T-helper 1 cell treated with Interleukin-12 subunit alpha and Interleukin-12 subunit beta and Interleukin-4 antibody, amounts not matched to agents 30 μg/mL and 1 μg/mL, for 36 hours (primary cell): Measurements from ENCODE around the gene RNF150.

Experiments
- H3K27ac Mint-ChIP-seq: one replicate; pipeline ENCODE4 v1.8.0; 2021; ENCODE audit warnings: mild to moderate bottlenecking, mixed read lengths
- H3K27me3 Mint-ChIP-seq: one replicate; pipeline ENCODE4 v1.8.0; 2021; ENCODE audit warnings: low read depth, mixed read lengths
- H3K36me3 Mint-ChIP-seq: one replicate; pipeline ENCODE4 v1.8.0; 2021; ENCODE audit warnings: low read depth, mixed read lengths
- H3K4me1 Mint-ChIP-seq: one replicate; pipeline ENCODE4 v1.8.0; 2021; ENCODE audit warnings: low read depth, mixed read lengths
- H3K4me3 Mint-ChIP-seq: one replicate; pipeline ENCODE4 v1.8.0; 2021; ENCODE audit warnings: mild to moderate bottlenecking, moderate library complexity, mixed read lengths
- H3K9me3 Mint-ChIP-seq: one replicate; pipeline ENCODE4 v1.8.0; 2021; ENCODE audit warnings: mixed read lengths

The RNF150 gene

GRCh38 chr4:140931911-140932310 lies 201.4 kb downstream of the RNF150 start:
- H3K27me3 Mint-ChIP-seq, result peaks cover 10% of the 10 kb centered on the region
- no peak overlapping the region for H3K4me3 Mint-ChIP-seq
- H3K4me1 Mint-ChIP-seq, result no peaks in the 10 kb centered on the region
- no peaks in the 10 kb centered on the region for H3K36me3 Mint-ChIP-seq
- no peak overlapping the region for H3K27ac Mint-ChIP-seq
- H3K9me3 Mint-ChIP-seq, result no peaks in the 10 kb centered on the region

- Mint-ChIP-seq H3K36me3 (no peaks in the 10 kb centered on the region), H3K4me1 (no peaks in the 10 kb centered on the region), H3K9me3 (no peaks in the 10 kb centered on the region), H3K4me3 (no peak overlapping the region), H3K27ac (no peak overlapping the region), H3K27me3 (peaks cover 10% of the 10 kb centered on the region)
Observed at GRCh38 chr4:140930557-140930956, 202.7 kb downstream of the RNF150 start.

GRCh38 chr4:140930011-140930410 lies 203.3 kb downstream of the RNF150 start:
- Mint-ChIP-seq H3K4me3 (no peak overlapping the region), H3K27me3 (peaks cover 10% of the 10 kb centered on the region), H3K27ac (no peak overlapping the region), H3K36me3 (no peaks in the 10 kb centered on the region), H3K4me1 (no peaks in the 10 kb centered on the region), H3K9me3 (no peaks in the 10 kb centered on the region)

GRCh38 chr4:140928880-140929279 lies 204.4 kb downstream of the RNF150 start:
- Mint-ChIP-seq H3K36me3 (no peaks in the 10 kb centered on the region), H3K4me3 (no peak overlapping the region), H3K9me3 (no peaks in the 10 kb centered on the region), H3K4me1 (no peaks in the 10 kb centered on the region), H3K27ac (no peak overlapping the region), H3K27me3 (peaks cover 10% of the 10 kb centered on the region)

GRCh38 chr4:140926672-140927071 lies 206.6 kb downstream of the RNF150 start:
- no peaks in the 10 kb centered on the region for H3K4me1 Mint-ChIP-seq
- H3K9me3 Mint-ChIP-seq, result no peaks in the 10 kb centered on the region
- H3K27ac Mint-ChIP-seq, result no peak overlapping the region
- no peak overlapping the region for H3K4me3 Mint-ChIP-seq
- no peaks in the 10 kb centered on the region for H3K36me3 Mint-ChIP-seq
- H3K27me3 Mint-ChIP-seq, result peaks cover 6% of the 10 kb centered on the region

- H3K4me1 Mint-ChIP-seq, result no peaks in the 10 kb centered on the region
- no peak overlapping the region for H3K4me3 Mint-ChIP-seq
- no peak overlapping the region for H3K27ac Mint-ChIP-seq
- no peaks in the 10 kb centered on the region for H3K9me3 Mint-ChIP-seq
- no peaks in the 10 kb centered on the region for H3K36me3 Mint-ChIP-seq
- H3K27me3 Mint-ChIP-seq, result no peaks in the 10 kb centered on the region
Observed at GRCh38 chr4:140925417-140925816, 207.9 kb downstream of the RNF150 start.

GRCh38 chr4:140924761-140925392 lies 208.4 kb downstream of the RNF150 start:
- H3K36me3 Mint-ChIP-seq, result no peaks in the 10 kb centered on the region
- H3K27ac Mint-ChIP-seq, result no peak overlapping the region
- no peaks in the 10 kb centered on the region for H3K9me3 Mint-ChIP-seq
- no peaks in the 10 kb centered on the region for H3K4me1 Mint-ChIP-seq
- H3K4me3 Mint-ChIP-seq, result no peak overlapping the region
- no peaks in the 10 kb centered on the region for H3K27me3 Mint-ChIP-seq

- Mint-ChIP-seq H3K4me1 (no peaks in the 10 kb centered on the region), H3K27ac (no peak overlapping the region), H3K9me3 (no peaks in the 10 kb centered on the region), H3K27me3 (no peaks in the 10 kb centered on the region), H3K4me3 (no peak overlapping the region), H3K36me3 (no peaks in the 10 kb centered on the region)
Observed at GRCh38 chr4:140906993-140907962, 226.0 kb downstream of the RNF150 start.

- Mint-ChIP-seq H3K27ac (no peak overlapping the region), H3K9me3 (no peaks in the 10 kb centered on the region), H3K4me1 (no peaks in the 10 kb centered on the region), H3K27me3 (no peaks in the 10 kb centered on the region), H3K4me3 (no peak overlapping the region), H3K36me3 (no peaks in the 10 kb centered on the region)
Observed at GRCh38 chr4:140904904-140905303, 228.4 kb downstream of the RNF150 start.

GRCh38 chr4:140903522-140904475 lies 229.5 kb downstream of the RNF150 start:
- Mint-ChIP-seq H3K27ac (no peak overlapping the region), H3K4me3 (no peak overlapping the region), H3K4me1 (no peaks in the 10 kb centered on the region), H3K36me3 (no peaks in the 10 kb centered on the region), H3K27me3 (no peaks in the 10 kb centered on the region), H3K9me3 (no peaks in the 10 kb centered on the region)

- no peaks in the 10 kb centered on the region for H3K9me3 Mint-ChIP-seq
- no peaks in the 10 kb centered on the region for H3K27me3 Mint-ChIP-seq
- H3K4me1 Mint-ChIP-seq, result no peaks in the 10 kb centered on the region
- no peak overlapping the region for H3K27ac Mint-ChIP-seq
- no peak overlapping the region for H3K4me3 Mint-ChIP-seq
- no peaks in the 10 kb centered on the region for H3K36me3 Mint-ChIP-seq
Observed at GRCh38 chr4:140901736-140902336, 231.4 kb downstream of the RNF150 start.

- no peaks in the 10 kb centered on the region for H3K27me3 Mint-ChIP-seq
- no peaks in the 10 kb centered on the region for H3K9me3 Mint-ChIP-seq
- H3K4me3 Mint-ChIP-seq, result no peak overlapping the region
- H3K27ac Mint-ChIP-seq, result no peak overlapping the region
- no peaks in the 10 kb centered on the region for H3K36me3 Mint-ChIP-seq
- H3K4me1 Mint-ChIP-seq, result no peaks in the 10 kb centered on the region
Observed at GRCh38 chr4:140893939-140894338, 239.3 kb downstream of the RNF150 start.

GRCh38 chr4:140888054-140888453 lies 245.2 kb downstream of the RNF150 start:
- no peaks in the 10 kb centered on the region for H3K36me3 Mint-ChIP-seq
- H3K4me1 Mint-ChIP-seq, result no peaks in the 10 kb centered on the region
- no peaks in the 10 kb centered on the region for H3K9me3 Mint-ChIP-seq
- H3K27ac Mint-ChIP-seq, result no peak overlapping the region
- no peak overlapping the region for H3K4me3 Mint-ChIP-seq
- no peaks in the 10 kb centered on the region for H3K27me3 Mint-ChIP-seq

GRCh38 chr4:140887467-140887866 lies 245.8 kb downstream of the RNF150 start:
- H3K27me3 Mint-ChIP-seq, result no peaks in the 10 kb centered on the region
- no peak overlapping the region for H3K27ac Mint-ChIP-seq
- H3K9me3 Mint-ChIP-seq, result no peaks in the 10 kb centered on the region
- H3K36me3 Mint-ChIP-seq, result no peaks in the 10 kb centered on the region
- H3K4me3 Mint-ChIP-seq, result no peak overlapping the region
- no peaks in the 10 kb centered on the region for H3K4me1 Mint-ChIP-seq
